Psoas muscle (tissue), 8 donors: ENCODE measurements around the gene MTG1. TPM values are rescaled to one million over a fixed set of nuclear protein-coding genes. Genes with fewer than 3 reads are reported as not detected.

Experiments used
- ATAC-seq, 4 donors: fragments of 200-7000 bp; cut with Tn5 transposase; one replicate each; pipeline ENCODE4 v1.9.1; 2020; ENCODE audit warnings: moderate library complexity in 3 of 4, mild to moderate bottlenecking in 2 of 4
- DNase-seq, 2 donors: peaks; one replicate each; pipeline ENCODE4 v3.0.0-alpha.2; 2020
- H3K27ac ChIP-seq: fragments of 200-600 bp; one replicate; pipeline ENCODE4 v1.8.0; 2022
- H3K27me3 ChIP-seq, 3 donors: fragments of 200-600 bp in 1 of 3; one replicate each; pipeline versions ENCODE4 v1.6.1 to v1.8.0; 2013 to 2022; ENCODE audit warnings: low read length in 2 of 3, mild to moderate bottlenecking in 2 of 3, moderate library complexity in 1 of 3; ENCODE audit not compliant: insufficient read depth in 3 of 3
- H3K36me3 ChIP-seq, 2 donors: fragments of 200-600 bp in 1 of 2; one replicate each; pipeline versions ENCODE4 v1.6.1 to v1.8.0; 2013 to 2022; ENCODE audit warnings: low read depth in 1 of 2, mild to moderate bottlenecking in 1 of 2, moderate library complexity in 1 of 2; ENCODE audit not compliant: insufficient read depth in 1 of 2
- H3K4me1 ChIP-seq: fragments of 200-600 bp; one replicate; pipeline ENCODE4 v1.8.0; 2022
- H3K4me3 ChIP-seq: fragments of 200-600 bp; one replicate; pipeline ENCODE4 v1.8.0; 2022; ENCODE audit warnings: mild to moderate bottlenecking
- H3K9me3 ChIP-seq: fragments of 200-600 bp; one replicate; pipeline ENCODE4 v1.8.0; 2022
- CTCF ChIP-seq: fragments of 200-600 bp; IDR thresholded peaks from one replicate; pipeline ENCODE4 v1.8.0; 2022; ENCODE audit warnings: antibody characterized with exemption
- WGBS, 3 donors: extraction: QIAGEN DNeasy Blood & Tissue Kit; methylation state at CpG; one replicate each; pipeline versions ENCODE4 v1.1.6 to v1.1.7; 2013; 5-methylcytosine and 5-hydroxymethylcytosine counted together
- intact Hi-C, 2 donors: fragments of 100-400 bp; cut with DNase I; formaldehyde crosslinking; loops; one replicate each; pipeline versions ENCODE4 v1.11.0 to v1.14.2; 2022
- polyA plus RNA-seq, 3 donors: library from polyadenylated mRNA; stranded (reverse); fragments of 200-250 nt; gene quantifications; one replicate each; pipeline ENCODE4 v1.2.3, GENCODE V29; 2013
- total RNA-seq, 4 donors: library from RNA; stranded (reverse); fragmentation: NEBNext Ultra II Directional in 2 of 4; extraction: Animal tissue kit (Norgen Biotek cat#: 25700) in 2 of 4; gene quantifications; one replicate each; pipeline versions ENCODE4 v1.2.1 to v1.2.4, GENCODE V29; 2021 to 2023
- donor health status: healthy with polysubstance abuse.
- donor health status: DM: no; HTN: no; CAD: no; lungs with moderate emphysema.
- donor health status: Bipolar disorder and iron deficiency.
- donor health status: healthy.
- donor health status: DM: yes; HTN: yes; CAD: no.
- donor health status: DM: no; HTN: no; CAD: no.
- donor health status: DM: no; HTN: no; CAD: no.
- donor health status: DM: yes; HTN: yes; CAD: no.

Gene MTG1
- total and polyA plus RNA-seq, 7 donors = 22.7 to 67.1 (median 31.5) TPM

- Histone ChIP-seq H3K36me3 (peaks cover 4 to 45% of the 10 kb centered on the region in 2 donors), H3K4me1 (peaks cover 4% of the 10 kb centered on the region), H3K9me3 (no peaks in the 10 kb centered on the region), H3K27ac (no peak overlapping the region), H3K27me3 (no peaks in the 10 kb centered on the region), H3K4me3 (no peak overlapping the region)
- WGBS, 3 donors = 83 to 87% (median 87%) methylated on average over 5 of the region's 5 CpGs
- DNase-seq = no peak
- no peak for ATAC-seq
- no peak for TF ChIP-seq CTCF
- intact Hi-C loops = no loop called here
Measured at GRCh38 chr10:133361227-133361626, 32.7 kb upstream of the MTG1 start.

- no peaks in the 10 kb centered on the region for H3K4me1 ChIP-seq
- TF ChIP-seq CTCF = no peak
- 75 to 81% (median 76%) methylated on average over 18 of the region's 18 CpGs for WGBS, 3 donors
- peaks cover 4 to 52% of the 10 kb centered on the region in 2 donors for H3K36me3 ChIP-seq
- H3K27me3 ChIP-seq = no peaks in the 10 kb centered on the region
- intact Hi-C loops = no loop called here
- H3K27ac ChIP-seq = no peak overlapping the region
- ATAC-seq (no peak), DNase-seq (no peak)
- no peaks in the 10 kb centered on the region for H3K9me3 ChIP-seq
- no peak overlapping the region for H3K4me3 ChIP-seq
Measured at GRCh38 chr10:133361773-133362441, 32.0 kb upstream of the MTG1 start.

- Histone ChIP-seq H3K36me3 (peaks cover 4 to 55% of the 10 kb centered on the region in 2 donors), H3K27ac (no peak overlapping the region), H3K4me1 (no peaks in the 10 kb centered on the region), H3K27me3 (no peaks in the 10 kb centered on the region), H3K9me3 (no peaks in the 10 kb centered on the region), H3K4me3 (no peak overlapping the region)
- 83 to 94% (median 87%) methylated on average over 13 of the region's 13 CpGs for WGBS, 3 donors
- DNase-seq (no peak), ATAC-seq (no peak)
- TF ChIP-seq CTCF = no peak
- intact Hi-C loops = no loop called here
Measured at GRCh38 chr10:133362846-133363245, 31.1 kb upstream of the MTG1 start.

GRCh38 chr10:133364645-133365431 lies 29.1 kb upstream of the MTG1 start:
- Histone ChIP-seq H3K36me3 (peaks cover 4 to 75% of the 10 kb centered on the region in 2 donors), H3K4me3 (no peak overlapping the region), H3K4me1 (no peaks in the 10 kb centered on the region), H3K9me3 (no peaks in the 10 kb centered on the region), H3K27me3 (no peaks in the 10 kb centered on the region), H3K27ac (no peak overlapping the region)
- intact Hi-C loops = no loop called here
- no peak for ATAC-seq
- no peak for DNase-seq
- TF ChIP-seq CTCF = no peak
- 70 to 71% (median 71%) methylated on average over 29 of the region's 29 CpGs for WGBS, 3 donors
